ENCODE data around the gene HTRA2.
"Not testable (repeated sequence)": the region's sequence is repeated elsewhere in the genome, so short reads cannot be mapped to it uniquely, and the experiment has no call there.

The HTRA2 gene

GRCh38 chr2:74546004-74546403 lies 16.3 kb downstream of the HTRA2 start:
- DNase-seq, result no peak

- DNase-seq, result no peak
Observed at GRCh38 chr2:74548285-74548899, 18.7 kb downstream of the HTRA2 start.

GRCh38 chr2:74548900-74549826 lies 19.4 kb downstream of the HTRA2 start:
- no peak for DNase-seq

- no peak for DNase-seq
Observed at GRCh38 chr2:74550231-74550630, 20.5 kb downstream of the HTRA2 start.

GRCh38 chr2:74551530-74551929 lies 21.8 kb downstream of the HTRA2 start:
- DNase-seq, result no peak

GRCh38 chr2:74551942-74552913 lies 22.5 kb downstream of the HTRA2 start:
- no peak for DNase-seq

GRCh38 chr2:74552914-74553811 lies 23.4 kb downstream of the HTRA2 start:
- DNase-seq, result no peak

GRCh38 chr2:74553892-74554819 lies 24.4 kb downstream of the HTRA2 start, which contains the start of the genes DOK1 and LOXL3:
Gene DOK1 (plus strand): TSS chr2:74554720. CDS start chr2:74554755, 35 bp downstream.
Gene LOXL3 (minus strand): TSS chr2:74553942. CDS start chr2:74552634, 1,308 bp downstream.
- peak; percentile 85 for DNase-seq

- DNase-seq, result peak; percentile 53
Observed at GRCh38 chr2:74554820-74555531, 25.2 kb downstream of the HTRA2 start.

- no peak for DNase-seq
Observed at GRCh38 chr2:74555610-74556103, 25.9 kb downstream of the HTRA2 start.

- DNase-seq, result no peak
Observed at GRCh38 chr2:74556159-74556558, 26.4 kb downstream of the HTRA2 start.

- DNase-seq, result no peak
Observed at GRCh38 chr2:74556831-74557370, 27.2 kb downstream of the HTRA2 start.

GRCh38 chr2:74558284-74559230 lies 28.8 kb downstream of the HTRA2 start:
- no peak for DNase-seq

GRCh38 chr2:74559912-74560311 lies 30.2 kb downstream of the HTRA2 start:
- DNase-seq, result no peak

GRCh38 chr2:74560591-74560990 lies 30.9 kb downstream of the HTRA2 start:
- DNase-seq, result no peak

- not testable (repeated sequence) for DNase-seq
Observed at GRCh38 chr2:74561022-74561421, 31.3 kb downstream of the HTRA2 start.

GRCh38 chr2:74562126-74562775 lies 32.5 kb downstream of the HTRA2 start:
- DNase-seq, result no peak

- no peak for DNase-seq
Observed at GRCh38 chr2:74564222-74564621, 34.5 kb downstream of the HTRA2 start.

Data from activated naive CD4-positive, alpha-beta T cell treated with anti-CD3 and anti-CD28 coated beads, Interleukin-2, amount 50 U/mL, for 16 hours (primary cell).